NCI-H345 treated with DMSO at 0.1 percent for 48 hours (cell line): ENCODE measurements around the gene SYMPK.
A peak's percentile ranks its signal among the peaks of the same experiment; 100 is the strongest.

ENCODE experiments used
- DNase-seq: peaks from one replicate; lab custom pipeline; 2025; ENCODE audit not compliant: unreplicated experiment; lab: John Stamatoyannopoulos, UW

Gene SYMPK

GRCh38 chr19:45886427-45887199 lies 23.7 kb upstream of the SYMPK start:
- DNase-seq, result peak; percentile 58

GRCh38 chr19:45885556-45886426 lies 22.8 kb upstream of the SYMPK start, which contains the start of gene IRF2BP1:
Gene IRF2BP1, minus strand, starts transcription at chr19:45886141. Its CDS starts 367 bp downstream, at chr19:45885774.
- DNase-seq, result peak; percentile 47

- no peak for DNase-seq
These were observed 22.0 kb upstream of the SYMPK start for GRCh38 chr19:45884682-45885555.

- no peak for DNase-seq
These were observed 21.1 kb upstream of the SYMPK start for GRCh38 chr19:45883881-45884681.

DNA sequence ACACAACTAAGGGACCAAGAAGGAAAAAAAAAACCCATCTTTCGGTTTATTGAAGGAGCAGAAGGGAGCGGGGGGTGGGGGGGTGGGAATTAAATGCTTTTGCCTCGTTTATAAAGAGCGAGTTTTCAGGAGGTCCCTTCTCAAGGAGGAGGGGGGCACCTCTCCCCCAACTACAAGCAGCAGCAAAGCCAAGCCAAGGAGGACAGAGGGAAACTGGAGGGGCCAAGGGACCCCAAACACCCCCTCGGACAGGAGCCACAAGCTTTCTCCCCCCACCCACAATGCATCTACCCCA lies 20.6 kb upstream of the SYMPK start:
- no peak for DNase-seq

DNA sequence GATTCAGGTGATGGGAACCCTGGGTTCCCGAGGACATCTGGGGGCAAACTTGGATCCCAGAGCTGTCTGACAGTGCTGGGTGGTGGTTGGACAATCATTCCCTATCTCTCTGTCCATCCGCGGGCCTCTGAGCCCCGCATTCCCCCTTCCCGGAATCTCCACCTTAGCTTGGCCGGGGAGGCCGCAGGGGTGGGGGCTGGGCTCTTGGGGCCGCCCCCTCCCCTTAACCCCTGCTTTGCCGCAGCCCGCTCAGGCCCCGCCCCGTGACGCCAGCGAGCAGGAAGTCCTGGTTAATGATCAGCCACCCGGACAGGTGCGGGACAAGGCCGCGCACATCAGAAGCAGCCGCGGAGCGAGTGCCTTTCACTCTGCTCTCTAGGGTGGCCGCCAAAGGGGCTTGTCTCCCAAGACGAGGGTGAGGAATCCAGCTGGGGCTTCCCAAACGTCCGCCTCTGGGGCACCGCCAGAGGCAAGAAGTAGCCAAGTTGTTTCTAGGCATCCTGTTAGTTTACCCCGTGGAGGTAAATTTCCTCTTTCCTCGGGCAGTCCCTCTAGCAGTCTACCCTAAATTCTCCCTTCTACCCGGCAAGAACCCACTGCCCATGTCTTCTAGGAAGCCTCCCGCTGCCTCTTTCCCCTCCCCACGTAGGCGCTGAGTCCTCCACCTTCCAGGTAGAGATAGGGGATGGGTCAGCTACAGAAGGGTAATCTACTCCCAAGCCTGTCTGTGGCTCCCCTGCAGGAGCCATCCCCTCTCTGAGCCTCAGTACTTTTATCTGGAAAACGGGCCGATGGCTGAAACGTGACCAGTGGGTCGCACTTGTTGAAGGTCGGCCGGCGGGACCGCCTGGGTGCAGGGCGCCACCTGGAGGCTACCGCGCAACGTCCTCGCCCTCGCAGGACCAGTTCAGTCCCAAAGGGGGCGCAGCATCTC lies 20.0 kb upstream of the SYMPK start:
- no peak for DNase-seq

DNA sequence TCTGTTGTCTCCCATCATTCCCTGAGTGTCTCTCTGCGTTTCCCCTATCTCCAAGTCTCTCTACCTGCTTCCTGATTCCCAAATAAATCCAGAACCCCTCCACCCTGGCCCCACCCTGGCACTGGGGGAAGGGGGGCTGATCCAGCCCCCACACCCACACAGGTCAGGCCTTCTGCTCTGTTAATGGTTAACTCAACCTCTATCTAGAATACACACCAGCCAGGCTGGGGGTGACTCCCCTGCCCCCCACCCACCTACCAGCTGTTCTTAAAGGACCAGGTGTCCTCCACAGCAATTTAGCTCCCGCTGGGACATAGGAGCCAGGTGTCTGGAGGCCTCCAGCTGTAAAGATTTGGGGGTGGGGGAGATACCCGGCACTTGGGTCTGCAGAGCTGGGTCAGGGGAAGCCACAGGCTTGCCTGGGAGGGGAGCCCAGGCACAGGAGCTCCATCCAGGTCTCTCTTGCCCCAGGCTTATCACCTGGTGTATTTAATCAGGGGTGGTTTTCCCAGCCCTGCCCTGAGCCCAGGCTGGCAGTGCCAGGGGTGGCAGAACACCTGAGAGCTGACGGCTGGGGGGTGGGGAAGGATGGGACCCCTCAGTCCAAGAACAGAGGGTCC lies 19.1 kb upstream of the SYMPK start:
- no peak for DNase-seq

DNA sequence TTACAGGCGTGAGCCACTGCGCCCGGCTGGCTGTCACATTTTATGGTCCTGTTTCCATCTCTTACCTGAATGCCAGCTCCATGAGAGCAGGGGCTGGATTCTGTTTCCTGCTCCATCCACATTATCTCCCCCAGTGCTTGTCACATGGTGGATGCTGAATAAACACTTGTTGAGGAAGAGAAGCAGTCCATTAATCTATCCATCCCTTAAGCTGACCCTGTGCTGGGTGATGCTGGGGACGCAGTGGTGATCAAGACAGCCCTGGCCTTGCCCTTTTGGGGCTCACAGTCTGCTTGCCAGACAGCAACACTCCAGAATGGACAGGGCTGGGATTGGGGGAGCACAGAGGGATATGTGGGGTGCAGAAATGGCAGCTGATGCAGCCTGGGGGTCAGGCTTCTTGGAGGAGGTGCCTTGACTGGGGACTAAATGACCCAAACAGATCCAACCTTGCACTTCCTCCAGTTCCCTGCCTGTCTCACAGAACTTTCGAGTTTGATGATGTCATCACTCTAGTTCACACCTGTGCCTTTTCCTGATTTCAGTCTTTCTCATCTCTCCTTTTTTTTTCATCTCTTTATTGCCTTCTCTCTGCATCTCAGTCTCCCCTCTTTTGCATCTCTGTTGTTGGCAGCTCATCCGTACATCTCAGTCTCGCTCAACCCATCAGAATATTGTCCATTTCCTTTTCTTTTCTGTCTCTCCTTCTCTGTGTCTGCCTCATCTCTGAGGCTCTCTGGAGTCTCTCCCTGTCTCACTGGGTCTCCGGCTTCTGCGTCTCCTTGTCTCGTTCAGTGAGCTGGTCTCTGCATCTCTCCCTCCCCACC lies 18.3 kb upstream of the SYMPK start:
- no peak for DNase-seq

GRCh38 chr19:45879971-45880370 lies 17.0 kb upstream of the SYMPK start:
- DNase-seq, result no peak

DNA sequence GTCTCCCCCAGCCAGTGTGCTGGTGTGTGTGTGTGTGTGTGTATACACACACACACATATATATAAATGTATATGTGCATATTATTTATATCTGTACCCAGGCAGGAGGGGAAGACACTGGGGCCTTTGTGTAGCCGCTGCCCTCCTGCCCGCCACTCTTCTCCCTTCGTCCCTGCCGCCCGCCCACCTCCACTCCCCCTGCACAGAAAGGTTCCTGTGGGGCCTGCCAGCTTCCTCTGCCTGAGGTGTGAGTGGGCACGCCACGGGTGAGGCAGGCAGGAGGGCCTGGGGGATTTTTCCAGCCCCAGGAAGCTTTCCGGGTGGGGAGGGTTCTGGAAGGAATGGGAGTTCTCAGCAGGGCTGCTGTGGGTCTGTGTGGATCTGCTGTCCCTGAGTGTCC lies 16.1 kb upstream of the SYMPK start:
- no peak for DNase-seq

DNA sequence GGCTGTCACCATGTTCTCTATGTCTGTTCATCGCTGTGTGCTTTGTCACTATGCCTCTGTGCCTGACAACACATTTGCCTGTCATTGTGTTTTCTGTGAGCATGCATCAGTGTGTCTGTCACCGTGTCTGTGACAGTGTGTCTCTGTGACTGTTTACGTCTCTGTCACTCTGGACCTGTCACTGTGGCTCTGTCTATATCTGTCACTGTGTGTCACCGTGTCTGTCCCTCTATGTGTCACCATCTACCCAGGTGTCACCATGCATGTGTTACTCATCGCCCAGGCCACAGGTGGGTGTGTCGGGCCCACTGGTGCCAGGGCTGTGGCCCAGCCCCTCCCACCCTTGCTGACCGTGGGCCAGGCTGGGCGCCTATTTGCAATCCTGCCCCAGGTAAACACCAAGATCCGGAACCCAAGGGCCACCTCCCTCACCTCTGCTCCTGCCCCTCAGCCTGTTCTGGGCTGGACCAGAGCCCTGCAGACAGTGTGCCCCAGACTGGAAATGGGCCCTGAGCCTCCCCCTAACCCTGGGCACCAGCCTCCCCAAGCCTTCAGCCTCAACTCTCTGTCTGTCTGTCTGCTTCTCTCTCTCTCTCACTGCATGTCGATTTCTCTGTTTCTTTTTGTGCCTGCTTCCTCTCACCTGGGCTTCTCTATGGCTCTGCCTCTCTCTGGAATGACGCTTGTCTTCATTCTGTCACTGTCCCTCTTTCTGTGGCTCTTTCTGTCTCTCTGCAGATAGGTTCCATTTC lies 15.3 kb upstream of the SYMPK start:
- no peak for DNase-seq

GRCh38 chr19:45876411-45877197 lies 13.7 kb upstream of the SYMPK start:
- DNase-seq, result no peak

DNA sequence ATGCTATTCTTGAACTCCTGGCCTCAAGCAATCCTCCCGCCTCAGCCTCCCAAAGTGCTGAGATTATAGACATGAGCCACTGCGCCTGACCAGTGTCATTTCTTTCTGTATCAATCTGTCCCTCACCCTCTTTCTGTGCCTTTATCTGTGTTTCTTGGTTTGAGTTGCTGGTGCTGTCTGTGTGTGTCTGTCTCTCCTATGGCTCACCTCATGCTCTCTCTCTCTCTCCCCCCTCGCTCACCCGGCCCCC lies 13.1 kb upstream of the SYMPK start:
- DNase-seq, result no peak

GRCh38 chr19:45874620-45874966 lies 11.6 kb upstream of the SYMPK start:
- DNase-seq, result no peak

- DNase-seq, result no peak
These were observed 10.3 kb upstream of the SYMPK start for GRCh38 chr19:45873219-45873772.

DNA sequence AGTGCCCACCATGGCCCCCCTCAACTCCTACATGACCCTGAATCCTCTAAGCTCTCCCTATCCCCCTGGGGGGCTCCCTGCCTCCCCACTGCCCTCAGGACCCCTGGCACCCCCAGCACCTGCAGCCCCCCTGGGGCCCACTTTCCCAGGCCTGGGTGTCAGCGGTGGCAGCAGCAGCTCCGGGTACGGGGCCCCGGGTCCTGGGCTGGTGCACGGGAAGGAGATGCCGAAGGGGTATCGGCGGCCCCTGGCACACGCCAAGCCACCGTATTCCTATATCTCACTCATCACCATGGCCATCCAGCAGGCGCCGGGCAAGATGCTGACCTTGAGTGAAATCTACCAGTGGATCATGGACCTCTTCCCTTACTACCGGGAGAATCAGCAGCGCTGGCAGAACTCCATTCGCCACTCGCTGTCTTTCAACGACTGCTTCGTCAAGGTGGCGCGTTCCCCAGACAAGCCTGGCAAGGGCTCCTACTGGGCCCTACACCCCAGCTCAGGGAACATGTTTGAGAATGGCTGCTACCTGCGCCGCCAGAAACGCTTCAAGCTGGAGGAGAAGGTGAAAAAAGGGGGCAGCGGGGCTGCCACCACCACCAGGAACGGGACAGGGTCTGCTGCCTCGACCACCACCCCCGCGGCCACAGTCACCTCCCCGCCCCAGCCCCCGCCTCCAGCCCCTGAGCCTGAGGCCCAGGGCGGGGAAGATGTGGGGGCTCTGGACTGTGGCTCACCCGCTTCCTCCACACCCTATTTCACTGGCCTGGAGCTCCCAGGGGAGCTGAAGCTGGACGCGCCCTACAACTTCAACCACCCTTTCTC lies 9.4 kb upstream of the SYMPK start:
- DNase-seq, result no peak
